GM21576 (cell line): ENCODE data around the gene ATF7IP2.
"Not testable (repeated sequence)": the region's sequence is repeated elsewhere in the genome, so short reads cannot be mapped to it uniquely, and the experiment has no call there.

Experiments used
- ATAC-seq: cut with Tn5 transposase; IDR thresholded peaks from one replicate; pipeline ENCODE4 v1.9.1; 2021; ENCODE audit warnings: mild to moderate bottlenecking, moderate library complexity; ENCODE audit not compliant: unreplicated experiment

The ATF7IP2 gene

DNA sequence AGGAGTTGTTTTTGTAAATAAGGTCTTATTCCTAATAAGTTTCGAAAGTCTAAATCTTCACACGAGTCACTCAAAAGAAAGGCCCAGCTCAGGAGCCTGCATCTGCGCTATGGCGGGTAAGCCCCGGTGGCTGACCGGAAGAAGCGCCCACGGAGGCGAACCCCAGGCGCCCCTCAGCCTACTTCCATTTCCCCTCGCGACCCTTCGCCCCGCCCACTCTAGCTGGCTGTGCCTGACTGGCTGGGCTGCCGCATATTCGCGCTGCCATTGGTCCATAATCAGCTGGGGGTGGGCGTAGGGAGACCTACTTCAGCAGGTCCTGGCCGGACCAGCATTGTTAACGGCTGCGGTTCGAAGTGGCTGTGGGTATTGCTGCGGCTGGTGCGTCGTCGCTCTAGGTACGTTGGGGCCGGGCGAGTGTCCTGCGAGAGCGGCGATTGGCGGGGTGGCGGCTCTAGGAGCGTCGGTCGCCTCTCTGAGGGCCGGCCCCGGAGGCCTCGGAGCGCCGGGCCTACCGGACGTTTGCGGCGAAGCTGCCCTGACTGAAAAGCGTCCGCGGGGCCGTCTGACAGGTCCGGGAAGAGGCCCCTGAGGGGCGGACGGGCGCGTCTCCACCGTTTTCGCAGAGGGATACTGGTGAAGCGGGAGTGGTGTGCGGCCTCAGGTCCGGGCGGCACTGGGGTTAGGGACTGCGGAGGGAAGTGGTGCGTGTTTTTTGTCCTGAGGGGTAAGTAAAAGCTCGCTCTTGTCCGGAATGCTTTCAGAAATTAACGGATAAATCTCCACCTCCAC, at the start of gene ATF7IP2:
Gene ATF7IP2, plus strand, starts transcription at position 337 of the 792 bp plus-strand sequence. CDS start 44,560 bp downstream, outside the sequence.
- peak; percentile 89 for ATAC-seq

DNA sequence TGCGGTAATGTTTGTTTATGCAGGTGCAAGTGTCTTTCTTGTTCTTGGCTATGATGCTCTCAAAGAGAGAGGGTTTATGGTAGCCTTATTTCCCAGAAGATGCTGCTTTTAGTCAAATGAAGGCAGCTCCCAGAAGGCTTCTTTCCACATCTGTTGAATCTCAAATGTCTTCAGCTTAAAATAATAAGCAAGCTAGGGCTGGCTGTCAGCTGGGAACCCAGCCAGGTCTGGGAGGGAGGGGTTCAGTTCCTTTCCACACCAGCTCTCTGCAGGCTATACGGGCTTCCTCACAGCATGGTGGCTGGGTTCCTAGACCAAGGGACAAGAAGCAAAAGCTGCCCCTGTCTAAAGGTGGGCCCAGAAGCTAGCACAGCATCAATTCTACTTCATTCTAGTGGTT, 47.4 kb upstream of the ATF7IP2 start:
- ATAC-seq: no peak

GRCh38 chr16:10339777-10340732, 45.8 kb upstream of the ATF7IP2 start:
- ATAC-seq: no peak

GRCh38 chr16:10343124-10343760, 42.6 kb upstream of the ATF7IP2 start:
- ATAC-seq: no peak

DNA sequence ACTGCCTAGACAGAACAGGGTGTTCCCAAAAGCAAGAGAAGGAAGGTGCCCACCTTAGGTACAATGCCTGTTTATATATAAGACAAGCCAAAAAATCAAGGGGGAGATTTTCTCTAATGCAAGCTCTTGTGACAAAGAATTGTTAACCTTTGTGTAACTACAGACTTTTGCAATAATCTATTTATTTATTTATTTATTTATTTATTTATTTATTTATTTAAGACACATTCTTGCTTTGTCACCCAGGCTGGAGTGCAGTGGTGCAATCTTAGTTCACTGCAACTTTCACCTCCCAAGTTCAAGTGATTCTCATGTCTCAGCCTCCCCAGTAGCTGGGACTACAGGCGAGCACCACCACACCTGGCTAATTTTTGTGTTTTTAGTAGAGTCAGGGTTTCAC, 41.2 kb upstream of the ATF7IP2 start:
- ATAC-seq: not testable (repeated sequence)

- ATAC-seq: no peak
Measured at GRCh38 chr16:10345629-10346028, 40.2 kb upstream of the ATF7IP2 start.

DNA sequence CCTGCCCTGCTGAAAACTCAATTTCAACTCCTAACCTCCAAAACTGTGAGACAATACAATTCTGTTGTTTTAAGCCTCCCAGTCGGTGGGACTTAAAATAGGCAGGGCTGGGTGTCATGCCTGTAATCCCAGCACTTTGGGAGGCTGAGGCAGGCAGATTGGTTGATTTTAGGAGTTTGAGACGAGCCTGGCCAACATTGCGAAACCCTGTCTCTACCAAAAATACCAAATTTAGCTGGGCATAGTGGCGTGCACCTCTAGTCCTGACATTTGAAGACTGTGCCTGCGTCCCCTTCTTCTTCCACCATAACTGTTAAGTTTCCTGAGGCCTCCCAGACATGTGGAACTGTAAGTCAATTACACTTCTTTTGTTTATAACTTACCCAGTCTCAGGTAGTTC, 36.0 kb upstream of the ATF7IP2 start:
- ATAC-seq: no peak

DNA sequence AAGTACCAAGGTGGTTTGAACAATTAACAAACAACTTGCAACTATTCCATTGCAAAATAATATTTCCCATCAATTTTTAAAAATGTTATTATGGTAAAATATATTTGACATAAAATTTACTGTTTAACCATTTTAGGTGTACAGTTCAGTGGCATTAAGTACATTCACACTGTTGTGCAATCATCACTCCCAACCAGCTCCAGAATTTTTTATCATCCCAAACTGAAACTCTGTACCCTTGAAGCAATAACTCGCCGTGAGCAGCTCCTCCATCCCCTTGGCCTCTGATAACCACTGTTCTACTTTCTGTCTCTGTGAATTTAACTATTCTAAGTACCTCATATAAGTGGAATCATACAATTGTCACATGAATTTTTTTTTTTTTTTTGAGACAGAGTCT, 33.6 kb upstream of the ATF7IP2 start:
- no peak for ATAC-seq

DNA sequence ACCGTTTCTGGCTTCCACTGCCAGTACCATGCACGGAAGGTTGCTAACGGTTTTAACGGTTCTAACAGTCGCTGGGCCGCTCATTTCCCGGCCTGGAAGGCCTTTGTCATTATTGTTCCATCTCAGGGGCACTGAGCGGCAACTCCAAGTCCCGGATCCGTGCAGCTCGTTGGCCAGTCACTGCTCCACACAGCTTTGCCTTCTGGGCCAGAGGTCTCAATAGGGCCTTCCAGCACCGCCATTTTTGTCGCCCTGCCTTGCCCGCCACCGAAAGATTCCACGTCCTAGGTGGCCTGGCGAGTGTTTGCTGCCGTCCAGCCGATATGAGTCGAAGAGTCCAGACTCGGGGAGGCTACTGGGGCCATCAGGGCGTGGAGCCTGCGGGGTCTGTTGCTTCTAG, 30.3 kb upstream of the ATF7IP2 start:
- ATAC-seq: no peak

GRCh38 chr16:10356870-10357842, 28.7 kb upstream of the ATF7IP2 start:
- ATAC-seq: no peak

DNA sequence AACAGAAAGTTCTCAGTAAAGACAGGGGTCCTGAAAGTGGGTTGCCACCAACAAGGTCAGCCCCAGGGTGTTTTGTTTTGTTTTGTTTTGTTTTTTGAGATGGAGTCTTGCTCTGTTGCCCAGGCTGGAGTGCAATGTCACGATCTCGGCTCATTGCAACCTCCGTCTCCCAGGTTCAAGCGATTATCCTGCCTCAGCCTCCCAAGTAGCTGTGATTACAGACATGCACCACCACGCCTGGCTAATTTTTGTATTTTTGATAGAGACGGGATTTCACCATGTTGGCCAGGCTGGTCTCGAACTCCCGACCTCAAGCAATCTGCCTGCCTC, 24.1 kb upstream of the ATF7IP2 start:
- not testable (repeated sequence) for ATAC-seq

- no peak for ATAC-seq
Measured at GRCh38 chr16:10362077-10362863, 23.6 kb upstream of the ATF7IP2 start.

- ATAC-seq: not testable (repeated sequence)
Measured at GRCh38 chr16:10362864-10363197, 23.0 kb upstream of the ATF7IP2 start.

- not testable (repeated sequence) for ATAC-seq
Measured at GRCh38 chr16:10366619-10367018, 19.2 kb upstream of the ATF7IP2 start.

DNA sequence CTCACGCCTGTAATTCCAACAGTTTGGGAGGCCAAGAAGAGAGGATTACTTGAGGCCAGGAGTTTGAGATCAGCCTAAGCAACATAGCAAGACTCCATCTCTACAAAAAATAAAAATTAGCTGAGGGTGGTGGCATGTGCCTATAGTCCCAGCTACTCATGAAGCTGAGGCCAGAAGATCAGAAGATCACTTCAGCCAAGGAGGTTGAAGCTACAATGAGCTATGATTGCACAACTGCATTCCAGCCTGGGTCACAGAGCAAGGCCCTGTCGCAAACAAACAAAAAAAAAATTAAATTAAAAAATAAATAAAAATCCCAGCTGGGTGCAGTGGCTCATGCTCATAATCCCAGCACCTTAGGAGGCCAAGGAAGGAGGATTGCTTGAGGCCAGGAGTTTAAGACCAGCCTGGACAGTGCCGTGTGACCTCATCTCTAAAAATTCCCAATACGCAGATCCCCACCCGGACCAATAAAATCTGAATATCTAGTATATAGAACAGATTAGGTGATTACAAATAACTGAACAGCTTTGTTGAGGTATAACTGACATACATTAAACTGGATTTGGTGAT, 18.2 kb upstream of the ATF7IP2 start:
- no peak for ATAC-seq

DNA sequence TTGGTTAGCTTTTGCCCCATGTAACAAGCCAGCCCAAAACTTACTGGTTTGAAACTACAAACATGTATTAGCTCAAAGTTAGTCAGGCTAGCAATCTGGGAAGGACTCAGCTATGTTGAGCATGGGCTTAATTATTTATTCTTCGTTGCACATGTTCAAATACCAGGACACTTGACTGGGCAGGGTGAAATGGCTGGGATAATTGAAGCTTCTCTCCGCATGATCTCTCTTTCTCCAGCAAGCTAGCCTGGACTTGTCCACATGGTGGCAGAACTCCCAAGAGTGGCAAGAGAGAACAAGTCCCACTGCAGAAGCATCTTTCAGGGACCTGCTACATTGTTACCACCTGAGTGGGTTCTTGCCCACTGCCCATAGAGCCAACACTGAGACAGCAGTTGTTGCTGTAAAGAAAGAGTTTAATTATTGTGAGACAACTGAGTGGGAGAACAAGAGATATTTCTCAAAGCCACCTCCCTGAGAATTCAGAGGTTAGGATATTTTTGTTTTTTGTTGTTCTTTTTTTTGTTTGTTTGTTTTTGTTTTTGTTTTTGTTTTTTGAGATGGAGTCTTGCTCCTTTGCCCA, 16.8 kb upstream of the ATF7IP2 start:
- no peak for ATAC-seq

DNA sequence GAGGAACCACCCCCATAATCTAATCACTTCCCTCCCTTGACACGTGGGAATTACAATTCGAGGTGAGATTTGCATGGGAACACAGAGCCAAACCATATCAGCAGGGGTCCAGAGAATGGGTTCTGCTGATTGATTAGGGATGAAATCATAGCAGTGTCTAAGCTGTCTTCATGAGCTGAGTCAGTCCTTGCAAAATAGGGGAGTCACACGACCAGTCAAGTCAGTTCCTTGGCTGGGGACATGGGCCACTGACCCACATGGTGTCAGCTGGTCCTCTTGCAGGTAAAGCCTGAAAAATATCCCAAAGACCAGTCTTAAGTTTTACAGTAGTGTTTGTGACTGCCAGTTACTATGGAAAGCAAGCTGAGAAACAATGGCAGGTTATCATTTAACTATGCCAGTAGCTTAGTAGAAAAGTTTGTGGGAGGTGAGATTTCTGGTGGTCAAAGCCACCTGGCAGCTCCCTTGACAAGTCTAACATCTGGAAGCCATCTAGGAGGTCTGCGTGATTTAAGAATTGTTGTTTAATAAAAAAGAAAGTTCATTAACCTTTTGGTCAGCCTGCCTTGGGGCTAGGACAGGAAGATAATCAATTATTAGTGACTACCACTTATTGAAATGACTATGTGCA, 15.7 kb upstream of the ATF7IP2 start:
- no peak for ATAC-seq

- no peak for ATAC-seq
Measured at GRCh38 chr16:10371592-10371991, 14.3 kb upstream of the ATF7IP2 start.
